Activated CD4-positive, CD25-positive, alpha-beta regulatory T cell treated with anti-CD3 and anti-CD28 coated beads, Interleukin-2, amount 50 U/mL, for 16 hours (primary cell): ENCODE results near the gene SLIT1.

Experiments used
- DNase-seq: peaks from one replicate; pipeline ENCODE4 v3.0.0-alpha.2; 2020; ENCODE audit warnings: low read depth, low spot score

Gene SLIT1

GRCh38 chr10:97140049-97140846 lies 45.5 kb downstream of the SLIT1 start:
- DNase-seq, result no peak

- no peak for DNase-seq
These were observed 46.1 kb downstream of the SLIT1 start for GRCh38 chr10:97139651-97140048.

- DNase-seq, result no peak
These were observed 46.9 kb downstream of the SLIT1 start for GRCh38 chr10:97138846-97139245.

GRCh38 chr10:97138174-97138573 lies 47.6 kb downstream of the SLIT1 start:
- DNase-seq, result no peak

GRCh38 chr10:97136756-97137155 lies 49.0 kb downstream of the SLIT1 start:
- no peak for DNase-seq

- no peak for DNase-seq
These were observed 50.3 kb downstream of the SLIT1 start for GRCh38 chr10:97135464-97135863.

- no peak for DNase-seq
These were observed 50.8 kb downstream of the SLIT1 start for GRCh38 chr10:97134983-97135382.

- DNase-seq, result no peak
These were observed 51.6 kb downstream of the SLIT1 start for GRCh38 chr10:97134110-97134509.

GRCh38 chr10:97132273-97132672 lies 53.5 kb downstream of the SLIT1 start:
- no peak for DNase-seq

GRCh38 chr10:97131666-97132065 lies 54.1 kb downstream of the SLIT1 start:
- no peak for DNase-seq

- DNase-seq, result no peak
These were observed 54.6 kb downstream of the SLIT1 start for GRCh38 chr10:97131181-97131628.

GRCh38 chr10:97129666-97130065 lies 56.1 kb downstream of the SLIT1 start:
- no peak for DNase-seq

- no peak for DNase-seq
These were observed 57.1 kb downstream of the SLIT1 start for GRCh38 chr10:97128516-97129154.

GRCh38 chr10:97128039-97128492 lies 57.7 kb downstream of the SLIT1 start:
- DNase-seq, result no peak

GRCh38 chr10:97127509-97127908 lies 58.2 kb downstream of the SLIT1 start:
- DNase-seq, result no peak

GRCh38 chr10:97124211-97124610 lies 61.5 kb downstream of the SLIT1 start:
- DNase-seq, result no peak

- DNase-seq, result no peak
These were observed 62.0 kb downstream of the SLIT1 start for GRCh38 chr10:97123765-97124164.

GRCh38 chr10:97121041-97121440 lies 64.7 kb downstream of the SLIT1 start:
- DNase-seq, result no peak

- DNase-seq, result no peak
These were observed 65.4 kb downstream of the SLIT1 start for GRCh38 chr10:97120370-97120769.

- DNase-seq, result no peak
These were observed 66.6 kb downstream of the SLIT1 start for GRCh38 chr10:97119058-97119745.

- DNase-seq, result no peak
These were observed 68.4 kb downstream of the SLIT1 start for GRCh38 chr10:97117372-97117771.

GRCh38 chr10:97116462-97117162 lies 69.1 kb downstream of the SLIT1 start:
- DNase-seq, result no peak
